ENCODE results near the gene CCDC91. TPM values are rescaled to one million over a fixed set of nuclear protein-coding genes. Genes with fewer than 3 reads are reported as not detected.
A peak's percentile ranks its signal among the peaks of the same experiment; 100 is the strongest.

Gene CCDC91
- total RNA-seq, 1 donor from 2014 or later: 11.8 TPM

DNA sequence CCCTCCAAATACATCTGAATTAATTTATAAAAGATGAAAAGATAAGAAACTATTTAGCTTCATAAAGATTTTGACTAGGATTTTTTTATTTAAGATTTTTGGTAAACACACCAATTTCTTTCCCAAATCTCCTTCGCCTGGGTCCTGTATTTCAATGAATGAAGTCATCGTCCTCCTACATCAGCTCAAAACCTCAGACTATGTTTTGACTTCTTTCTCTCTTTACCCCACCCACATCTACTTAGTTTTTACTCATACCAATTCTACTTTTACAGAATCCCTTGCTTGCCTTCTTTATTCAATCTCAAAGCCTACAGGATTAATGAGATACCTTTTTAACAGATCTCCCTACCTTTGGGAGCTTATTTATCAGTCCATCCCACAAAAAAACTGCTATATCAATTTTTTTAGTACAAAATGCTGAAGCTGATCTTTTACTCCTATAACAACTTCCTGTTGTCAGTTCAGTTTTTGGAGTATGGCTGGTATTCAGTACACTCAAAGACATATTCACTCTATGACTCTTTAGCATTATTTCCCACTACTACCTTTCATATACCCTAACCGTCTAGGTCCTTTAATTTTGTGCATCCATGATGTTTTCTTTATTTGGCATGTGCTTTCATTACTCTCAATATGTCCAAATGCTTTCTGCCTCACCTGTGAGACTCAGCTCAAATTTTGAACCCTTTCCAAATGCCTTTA lies 18.7 kb upstream of the CCDC91 start:
- TF ChIP-seq, protein P1, sequence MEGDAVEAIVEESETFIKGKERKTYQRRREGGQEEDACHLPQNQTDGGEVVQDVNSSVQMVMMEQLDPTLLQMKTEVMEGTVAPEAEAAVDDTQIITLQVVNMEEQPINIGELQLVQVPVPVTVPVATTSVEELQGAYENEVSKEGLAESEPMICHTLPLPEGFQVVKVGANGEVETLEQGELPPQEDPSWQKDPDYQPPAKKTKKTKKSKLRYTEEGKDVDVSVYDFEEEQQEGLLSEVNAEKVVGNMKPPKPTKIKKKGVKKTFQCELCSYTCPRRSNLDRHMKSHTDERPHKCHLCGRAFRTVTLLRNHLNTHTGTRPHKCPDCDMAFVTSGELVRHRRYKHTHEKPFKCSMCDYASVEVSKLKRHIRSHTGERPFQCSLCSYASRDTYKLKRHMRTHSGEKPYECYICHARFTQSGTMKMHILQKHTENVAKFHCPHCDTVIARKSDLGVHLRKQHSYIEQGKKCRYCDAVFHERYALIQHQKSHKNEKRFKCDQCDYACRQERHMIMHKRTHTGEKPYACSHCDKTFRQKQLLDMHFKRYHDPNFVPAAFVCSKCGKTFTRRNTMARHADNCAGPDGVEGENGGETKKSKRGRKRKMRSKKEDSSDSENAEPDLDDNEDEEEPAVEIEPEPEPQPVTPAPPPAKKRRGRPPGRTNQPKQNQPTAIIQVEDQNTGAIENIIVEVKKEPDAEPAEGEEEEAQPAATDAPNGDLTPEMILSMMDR (conservative IDR thresholded peaks at IDR 0.05; ENCODE audit: low read depth, low read length): no peak
- H3K4me3 ChIP-seq (ENCODE audit: low read depth, low read length): no peak overlapping the region
- DNase-seq (ENCODE audit: low read depth): no peak

DNA sequence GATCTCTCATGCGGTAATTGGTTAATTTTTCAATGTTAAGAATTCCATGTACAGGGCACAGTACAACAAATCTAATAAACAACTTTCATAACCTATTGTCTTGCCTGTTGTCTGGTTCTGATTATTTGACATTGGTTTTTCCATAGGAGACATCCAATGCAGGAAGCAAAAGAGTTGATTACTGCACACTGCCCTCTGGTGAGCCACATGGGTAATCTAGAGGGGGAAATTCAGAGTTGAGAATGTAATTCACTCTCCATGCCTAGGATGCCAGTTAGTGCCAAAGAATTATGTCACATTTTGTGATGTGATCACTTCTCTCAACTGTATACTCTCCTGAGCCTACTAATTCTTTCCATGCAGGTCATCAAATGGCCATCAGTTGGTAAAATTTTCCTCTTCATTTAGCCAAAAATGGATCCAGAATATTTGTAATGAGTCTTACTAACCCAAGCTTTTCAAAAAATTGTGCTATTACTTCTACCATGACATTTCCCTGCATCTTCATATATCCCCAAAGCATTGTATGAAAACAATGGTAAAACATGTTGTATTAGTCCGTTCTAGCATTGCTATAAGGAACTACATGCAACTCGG lies 17.7 kb upstream of the CCDC91 start:
- no peak for DNase-seq (ENCODE audit: low read depth)
- TF ChIP-seq, protein P1 (conservative IDR thresholded peaks at IDR 0.05; ENCODE audit: low read depth, low read length): peak; percentile 87
- H3K4me3 ChIP-seq (ENCODE audit: low read depth, low read length): no peak overlapping the region

DNA sequence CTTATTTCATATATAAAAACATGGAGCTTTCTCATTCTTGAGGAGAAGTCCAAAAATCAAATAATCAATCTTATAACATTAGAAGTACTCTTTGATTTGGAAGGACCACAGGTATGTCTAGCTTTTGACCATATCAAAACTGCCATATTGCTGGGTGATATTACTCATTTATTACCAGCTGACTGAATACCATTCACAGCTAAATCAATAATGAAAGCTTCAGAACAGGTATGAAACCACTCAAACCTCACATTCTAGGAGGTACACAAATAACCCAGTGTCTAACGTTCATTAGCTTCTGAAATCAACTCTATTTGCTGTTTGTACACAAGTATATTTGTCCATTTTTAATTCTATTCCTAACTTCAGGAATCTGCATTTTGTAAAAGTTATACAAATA lies 16.8 kb upstream of the CCDC91 start:
- H3K4me3 ChIP-seq (ENCODE audit: low read depth, low read length): no peak overlapping the region
- TF ChIP-seq, protein P1 (conservative IDR thresholded peaks at IDR 0.05; ENCODE audit: low read depth, low read length): no peak
- DNase-seq (ENCODE audit: low read depth): no peak

DNA sequence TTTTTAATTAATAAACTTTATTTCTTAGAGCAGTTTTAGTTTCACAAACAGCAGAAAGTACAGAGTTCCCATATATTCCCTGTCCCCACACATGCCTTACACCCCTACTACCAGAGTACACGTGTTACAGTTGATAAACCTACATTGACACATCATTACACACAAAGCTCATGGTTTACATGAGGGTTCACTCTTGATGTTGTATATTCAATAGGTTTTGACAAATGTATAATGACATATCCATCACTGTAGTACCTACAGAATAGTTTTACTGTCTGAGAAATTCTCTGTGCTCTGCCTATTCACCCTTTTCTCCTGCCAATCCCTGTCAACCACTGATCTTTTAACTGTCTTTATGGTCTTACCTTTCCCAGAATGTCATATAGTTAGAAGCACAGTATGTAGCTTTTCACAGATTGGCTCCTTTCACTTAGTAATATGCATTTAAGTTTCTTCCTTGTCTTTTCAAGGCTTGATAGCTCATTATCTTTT lies 15.1 kb upstream of the CCDC91 start:
- DNase-seq (ENCODE audit: low read depth): no peak
- TF ChIP-seq, protein P1 (conservative IDR thresholded peaks at IDR 0.05; ENCODE audit: low read depth, low read length): no peak
- H3K4me3 ChIP-seq (ENCODE audit: low read depth, low read length): no peak overlapping the region

DNA sequence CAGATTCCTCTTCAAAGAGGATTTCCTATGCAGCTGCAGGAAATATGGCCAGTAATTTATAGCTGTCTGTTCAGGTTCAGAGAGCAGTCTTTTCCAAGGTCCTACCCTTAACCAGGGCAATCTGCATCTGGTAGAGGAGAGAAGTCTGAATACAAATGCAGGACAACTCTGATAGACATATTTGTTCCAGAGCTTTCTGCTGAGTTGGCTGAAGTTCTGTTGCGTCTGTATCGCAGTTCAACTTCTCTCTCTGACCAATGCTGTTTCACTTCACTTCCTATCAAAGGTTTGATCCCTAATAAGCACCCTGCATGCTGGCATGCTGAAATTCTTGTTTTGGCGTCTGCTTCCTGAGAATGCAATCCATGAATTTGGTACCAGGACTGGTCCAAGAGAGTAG lies 14.0 kb upstream of the CCDC91 start:
- H3K4me3 ChIP-seq (ENCODE audit: low read depth, low read length): no peak overlapping the region
- DNase-seq (ENCODE audit: low read depth): no peak
- TF ChIP-seq, protein P1 (conservative IDR thresholded peaks at IDR 0.05; ENCODE audit: low read depth, low read length): no peak

DNA sequence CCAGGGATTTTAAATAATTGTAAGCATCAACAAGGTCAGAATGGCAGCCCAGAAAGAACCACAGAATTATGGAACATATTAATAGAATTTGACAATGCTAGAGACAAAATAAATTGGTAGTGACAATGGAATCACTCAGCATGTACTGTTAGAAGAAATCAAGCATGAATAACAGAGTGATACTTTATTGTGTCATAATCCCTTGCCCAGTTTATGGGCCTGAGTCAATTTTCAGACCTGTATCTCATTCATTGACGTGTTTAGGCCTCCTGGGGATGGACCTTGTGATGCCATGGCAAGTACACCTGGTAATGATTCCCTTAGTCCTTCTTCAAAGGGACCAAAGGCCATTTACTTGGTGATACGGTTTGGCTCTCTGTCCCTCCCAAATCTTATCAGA lies 12.8 kb upstream of the CCDC91 start:
- no peak overlapping the region for H3K4me3 ChIP-seq (ENCODE audit: low read depth, low read length)
- TF ChIP-seq, protein P1 (conservative IDR thresholded peaks at IDR 0.05; ENCODE audit: low read depth, low read length): no peak
- DNase-seq (ENCODE audit: low read depth): no peak
